Caco-2 (cell line): ENCODE data around the gene SMYD3. TPM values are rescaled to one million over a fixed set of nuclear protein-coding genes. Genes with fewer than 3 reads are reported as not detected.

Source experiments
- BruUV-seq: library from RNA; stranded (reverse); fragments of 400-500 nt; replicated peaks from 2 replicates; lab custom pipeline; 2021; lab: Mats Ljungman, UMichigan
- CTCF ChIA-PET: fragments of 300-600 bp; sonication (Branson Sonifier 250); formaldehyde crosslinking; loops from one replicate; lab custom pipeline; 2022; ENCODE audit warnings: antibody characterized with exemption; lab: Charles Lee
- POLR2A ChIA-PET: fragments of 300-600 bp; sonication (Branson Sonifier 250); formaldehyde crosslinking; loops from one replicate; lab custom pipeline; 2022; ENCODE audit warnings: antibody characterized with exemption; lab: Charles Lee
- DNase-seq, 2 experiments: peaks; one replicate each; pipeline versions ENCODE4 v3.0.0 to v3.0.0-alpha.2; 2020 to 2022
- H3K27me3 ChIP-seq: replicated peaks from 2 replicates; pipeline ENCODE4 v1.6.0; 2011; ENCODE audit warnings: low read length; ENCODE audit not compliant: control insufficient read depth, insufficient read depth
- H3K36me3 ChIP-seq: 2 replicates; pipeline ENCODE4 v1.5.1; 2011; ENCODE audit warnings: low read length; ENCODE audit not compliant: control insufficient read depth, insufficient read depth
- H3K4me1 ChIP-seq: fragments of 250-450 bp; sonication (Bioruptor Pico); 2 replicates; pipeline ENCODE4 v1.5.1; 2020; ENCODE audit warnings: mild to moderate bottlenecking
- H3K4me3 ChIP-seq: 2 replicates; pipeline ENCODE4 v1.5.1; 2011; ENCODE audit warnings: low read depth, mild to moderate bottlenecking, control low read depth, low read length
- H3K9me3 ChIP-seq: fragments of 250-450 bp; sonication (Bioruptor Pico); 2 replicates; pipeline ENCODE4 v1.5.1; 2020; ENCODE audit warnings: mild to moderate bottlenecking, moderate library complexity
- H3K27ac Mint-ChIP-seq: one replicate; pipeline ENCODE4 v1.8.0; 2022; ENCODE audit warnings: mixed read lengths; ENCODE audit not compliant: unreplicated experiment
- H3K27me3 Mint-ChIP-seq: one replicate; pipeline ENCODE4 v1.8.0; 2022; ENCODE audit warnings: mixed read lengths; ENCODE audit not compliant: insufficient read depth, unreplicated experiment
- H3K36me3 Mint-ChIP-seq: one replicate; pipeline ENCODE4 v1.8.0; 2022; ENCODE audit warnings: mild to moderate bottlenecking, mixed read lengths; ENCODE audit not compliant: insufficient read depth, unreplicated experiment
- H3K4me1 Mint-ChIP-seq: one replicate; pipeline ENCODE4 v1.8.0; 2022; ENCODE audit warnings: low read depth, mixed read lengths; ENCODE audit not compliant: unreplicated experiment
- H3K4me3 Mint-ChIP-seq: one replicate; pipeline ENCODE4 v1.8.0; 2022; ENCODE audit warnings: mild to moderate bottlenecking, moderate library complexity, mixed read lengths; ENCODE audit not compliant: unreplicated experiment
- H3K9me3 Mint-ChIP-seq: one replicate; pipeline ENCODE4 v1.8.0; 2022; ENCODE audit warnings: mixed read lengths; ENCODE audit not compliant: unreplicated experiment
- intact Hi-C: fragments of 100-400 bp; cut with micrococcal nuclease; formaldehyde crosslinking; loops from one replicate; pipeline ENCODE4 v1.10.0; 2022; ENCODE audit not compliant: unreplicated experiment
- total RNA-seq: library from RNA; stranded (reverse); gene quantifications from 2 replicates; pipeline ENCODE4 v1.2.3, GENCODE V29; 2022
- TF ChIP-seq, protein P1 (sequence below), 2 experiments: fragments of 200-600 bp in 1 of 2; IDR thresholded peaks; 1 replicate in 1 of 2; 2 replicates in 1 of 2; pipeline versions ENCODE4 v1.5.1 to v1.8.0; 2011 to 2022; ENCODE audit warnings: antibody characterized with exemption in 1 of 2, control low read depth in 1 of 2, inconsistent platforms in 1 of 2, low read depth in 1 of 2, low read length in 1 of 2, mild to moderate bottlenecking in 1 of 2, moderate library complexity in 1 of 2; ENCODE audit not compliant: insufficient read depth in 1 of 2, severe bottlenecking in 1 of 2, unreplicated experiment in 1 of 2

Gene SMYD3
- total RNA-seq, 1 experiment from 2014 or later, result 33.0 TPM

DNA sequence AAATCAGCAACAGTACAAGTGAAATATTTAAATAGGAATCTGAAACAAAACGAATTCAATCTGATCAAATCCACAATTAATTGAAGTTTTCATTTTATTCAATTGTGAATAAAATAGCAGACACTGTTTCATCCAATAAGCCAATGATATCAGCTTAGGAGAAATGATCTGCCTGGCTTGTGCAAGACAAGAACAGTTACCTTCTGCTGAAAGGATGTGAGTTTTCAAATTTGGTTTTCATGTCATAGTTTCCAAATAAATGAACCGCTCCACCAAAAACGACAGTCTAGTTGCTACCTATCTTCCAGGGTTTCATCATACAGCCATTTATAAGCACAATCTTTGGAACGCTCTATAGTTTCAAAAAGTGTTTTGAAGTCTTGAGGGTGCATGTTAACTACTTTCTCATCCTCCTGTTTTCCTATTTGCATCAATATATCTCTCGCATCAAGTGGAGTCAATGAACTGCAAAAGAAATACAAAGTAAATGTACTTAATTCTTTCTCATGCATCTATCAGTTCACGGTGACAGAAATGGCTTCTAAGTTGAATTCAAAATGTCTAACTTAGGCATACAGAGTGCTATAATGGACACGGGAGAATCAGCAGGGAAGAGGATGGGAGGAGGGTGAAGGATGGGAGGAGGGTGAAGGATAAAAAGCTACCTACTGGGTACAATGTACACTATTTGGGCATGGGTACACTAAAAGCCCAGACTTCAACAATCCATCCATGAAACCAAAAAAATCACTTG is 33.8 kb upstream of the SMYD3 start:
- Mint-ChIP-seq H3K27ac (no peak overlapping the region), H3K4me1 (peaks cover 6% of the 10 kb centered on the region), H3K36me3 (peaks cover 41% of the 10 kb centered on the region), H3K4me3 (no peak overlapping the region), H3K27me3 (no peaks in the 10 kb centered on the region), H3K9me3 (no peaks in the 10 kb centered on the region)
- Histone ChIP-seq H3K4me1 (no peaks in the 10 kb centered on the region), H3K4me3 (no peak overlapping the region), H3K27me3 (no peaks in the 10 kb centered on the region), H3K36me3 (peaks cover 2% of the 10 kb centered on the region; the same call in 1 of the 2 replicates), H3K9me3 (no peaks in the 10 kb centered on the region; the same call in 1 of the 2 replicates)
- ChIA-PET CTCF (no interaction called here), POLR2A (no interaction called here)
- BruUV-seq, result no TSS peak
- TF ChIP-seq, protein P1, sequence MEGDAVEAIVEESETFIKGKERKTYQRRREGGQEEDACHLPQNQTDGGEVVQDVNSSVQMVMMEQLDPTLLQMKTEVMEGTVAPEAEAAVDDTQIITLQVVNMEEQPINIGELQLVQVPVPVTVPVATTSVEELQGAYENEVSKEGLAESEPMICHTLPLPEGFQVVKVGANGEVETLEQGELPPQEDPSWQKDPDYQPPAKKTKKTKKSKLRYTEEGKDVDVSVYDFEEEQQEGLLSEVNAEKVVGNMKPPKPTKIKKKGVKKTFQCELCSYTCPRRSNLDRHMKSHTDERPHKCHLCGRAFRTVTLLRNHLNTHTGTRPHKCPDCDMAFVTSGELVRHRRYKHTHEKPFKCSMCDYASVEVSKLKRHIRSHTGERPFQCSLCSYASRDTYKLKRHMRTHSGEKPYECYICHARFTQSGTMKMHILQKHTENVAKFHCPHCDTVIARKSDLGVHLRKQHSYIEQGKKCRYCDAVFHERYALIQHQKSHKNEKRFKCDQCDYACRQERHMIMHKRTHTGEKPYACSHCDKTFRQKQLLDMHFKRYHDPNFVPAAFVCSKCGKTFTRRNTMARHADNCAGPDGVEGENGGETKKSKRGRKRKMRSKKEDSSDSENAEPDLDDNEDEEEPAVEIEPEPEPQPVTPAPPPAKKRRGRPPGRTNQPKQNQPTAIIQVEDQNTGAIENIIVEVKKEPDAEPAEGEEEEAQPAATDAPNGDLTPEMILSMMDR (IDR thresholded peaks at IDR 0.05; ENCODE audit: insufficient read depth in 1 of 2, low read depth in 1 of 2, low read length in 1 of 2, severe bottlenecking in 1 of 2, unreplicated experiment in 1 of 2), result no peak
- intact Hi-C loops, result no loop called here
- DNase-seq, result no peak

DNA sequence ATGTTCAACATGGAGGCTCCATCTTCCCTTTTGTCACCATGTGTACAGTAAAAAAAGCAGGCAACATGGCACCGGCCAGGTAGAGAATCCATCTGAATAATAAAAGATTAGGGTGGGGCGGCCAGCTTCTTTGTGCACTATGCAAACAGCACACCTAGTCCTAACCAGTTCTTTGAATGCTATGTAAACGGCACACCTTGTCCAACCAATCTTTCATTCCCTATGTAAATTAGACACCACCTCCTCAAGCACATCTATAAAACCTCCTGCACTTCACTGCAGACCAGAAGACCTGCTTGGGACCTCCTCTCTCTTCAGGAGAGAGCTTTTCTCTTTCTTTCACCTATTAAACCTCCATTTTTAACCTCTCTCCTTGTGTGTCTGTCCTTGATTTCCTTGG is 30.8 kb upstream of the SMYD3 start:
- ChIA-PET CTCF (no interaction called here), POLR2A (no interaction called here)
- Histone ChIP-seq H3K27me3 (no peaks in the 10 kb centered on the region), H3K4me1 (no peaks in the 10 kb centered on the region), H3K4me3 (no peak overlapping the region), H3K9me3 (no peaks in the 10 kb centered on the region; the same call in 1 of the 2 replicates), H3K36me3 (peaks cover 2% of the 10 kb centered on the region; the same call in 1 of the 2 replicates)
- Mint-ChIP-seq H3K4me3 (no peak overlapping the region), H3K4me1 (peaks cover 6% of the 10 kb centered on the region), H3K9me3 (no peaks in the 10 kb centered on the region), H3K36me3 (peaks cover 19% of the 10 kb centered on the region), H3K27ac (no peak overlapping the region), H3K27me3 (peaks cover 2% of the 10 kb centered on the region)
- TF ChIP-seq, protein P1 (IDR thresholded peaks at IDR 0.05; ENCODE audit: insufficient read depth in 1 of 2, low read depth in 1 of 2, low read length in 1 of 2, severe bottlenecking in 1 of 2, unreplicated experiment in 1 of 2), result no peak
- intact Hi-C loops, result no loop called here
- DNase-seq, result peak in 1 of 2 experiments; percentile 9
- no TSS peak for BruUV-seq

DNA sequence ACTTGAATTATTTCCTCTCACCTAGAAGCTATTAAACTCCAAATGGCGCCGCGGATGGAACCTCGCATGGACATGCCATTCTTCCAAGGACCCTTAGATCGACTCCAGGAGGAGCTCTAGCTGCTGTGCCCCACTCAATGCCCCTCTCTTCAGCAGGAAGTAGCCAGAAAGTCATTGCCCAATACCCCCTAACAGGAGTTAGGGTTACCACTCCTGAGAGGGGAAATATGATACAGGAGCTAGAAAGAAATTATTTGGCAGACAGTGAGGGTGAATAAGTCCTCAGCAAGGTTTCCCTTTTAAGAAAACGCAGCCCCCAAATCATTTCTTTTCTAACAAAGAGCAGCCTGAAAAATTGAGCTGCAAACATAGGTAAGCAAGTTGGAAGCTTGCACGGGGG is 30.4 kb upstream of the SMYD3 start:
- DNase-seq, result no peak
- BruUV-seq, result no TSS peak
- Mint-ChIP-seq H3K9me3 (no peaks in the 10 kb centered on the region), H3K4me3 (no peak overlapping the region), H3K36me3 (peaks cover 19% of the 10 kb centered on the region), H3K27me3 (peaks cover 2% of the 10 kb centered on the region), H3K27ac (no peak overlapping the region), H3K4me1 (peaks cover 6% of the 10 kb centered on the region)
- H3K9me3 ChIP-seq, result no peaks in the 10 kb centered on the region; the same call in 1 of the 2 replicates
- CTCF ChIA-PET, result no interaction called here
- no peaks in the 10 kb centered on the region for H3K27me3 ChIP-seq
- H3K36me3 ChIP-seq, result peaks cover 2% of the 10 kb centered on the region; the same call in 1 of the 2 replicates
- POLR2A ChIA-PET, result no interaction called here
- H3K4me1 ChIP-seq, result no peaks in the 10 kb centered on the region
- no peak overlapping the region for H3K4me3 ChIP-seq
- TF ChIP-seq, protein P1 (IDR thresholded peaks at IDR 0.05; ENCODE audit: insufficient read depth in 1 of 2, low read depth in 1 of 2, low read length in 1 of 2, severe bottlenecking in 1 of 2, unreplicated experiment in 1 of 2), result no peak
- intact Hi-C loops, result no loop called here
